Neural cell (in vitro differentiated cells): ENCODE data around the gene NET1.

Source experiments
- TAF1 ChIP-seq: IDR thresholded peaks from 2 replicates; pipeline ENCODE4 v1.6.1; 2012; ENCODE audit warnings: low read depth
- TF ChIP-seq, protein P1 (sequence below): fragments of 450-650 bp; IDR thresholded peaks from 2 replicates; pipeline ENCODE4 v1.5.1; 2014; ENCODE audit warnings: antibody characterized with exemption, mild to moderate bottlenecking, moderate library complexity; ENCODE audit not compliant: poor library complexity, severe bottlenecking

DNA sequence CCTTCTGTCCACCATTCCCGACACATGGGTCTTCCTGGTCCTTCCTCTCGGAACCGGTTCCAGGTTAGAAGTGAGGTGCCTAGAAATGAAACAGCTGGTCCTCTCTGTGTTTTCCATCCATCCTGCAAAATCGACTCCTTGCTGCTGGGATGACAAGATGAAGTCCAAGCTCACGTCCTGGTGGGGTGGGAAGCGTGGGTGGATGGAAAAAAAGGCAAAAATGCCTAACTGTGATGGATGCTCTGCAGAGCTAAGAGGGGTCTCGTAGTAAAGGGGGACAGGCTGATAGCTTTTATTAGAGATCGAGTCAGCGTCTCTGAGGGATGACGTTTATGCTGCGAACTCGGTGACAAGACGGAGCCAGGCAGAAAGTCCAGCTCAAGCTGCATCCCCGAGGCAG, 72.9 kb downstream of the NET1 start:
- TF ChIP-seq, protein P1, sequence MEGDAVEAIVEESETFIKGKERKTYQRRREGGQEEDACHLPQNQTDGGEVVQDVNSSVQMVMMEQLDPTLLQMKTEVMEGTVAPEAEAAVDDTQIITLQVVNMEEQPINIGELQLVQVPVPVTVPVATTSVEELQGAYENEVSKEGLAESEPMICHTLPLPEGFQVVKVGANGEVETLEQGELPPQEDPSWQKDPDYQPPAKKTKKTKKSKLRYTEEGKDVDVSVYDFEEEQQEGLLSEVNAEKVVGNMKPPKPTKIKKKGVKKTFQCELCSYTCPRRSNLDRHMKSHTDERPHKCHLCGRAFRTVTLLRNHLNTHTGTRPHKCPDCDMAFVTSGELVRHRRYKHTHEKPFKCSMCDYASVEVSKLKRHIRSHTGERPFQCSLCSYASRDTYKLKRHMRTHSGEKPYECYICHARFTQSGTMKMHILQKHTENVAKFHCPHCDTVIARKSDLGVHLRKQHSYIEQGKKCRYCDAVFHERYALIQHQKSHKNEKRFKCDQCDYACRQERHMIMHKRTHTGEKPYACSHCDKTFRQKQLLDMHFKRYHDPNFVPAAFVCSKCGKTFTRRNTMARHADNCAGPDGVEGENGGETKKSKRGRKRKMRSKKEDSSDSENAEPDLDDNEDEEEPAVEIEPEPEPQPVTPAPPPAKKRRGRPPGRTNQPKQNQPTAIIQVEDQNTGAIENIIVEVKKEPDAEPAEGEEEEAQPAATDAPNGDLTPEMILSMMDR = no peak
- no peak for TF ChIP-seq TAF1
